ENCODE results near the gene FGF19. TPM values are rescaled to one million over a fixed set of nuclear protein-coding genes. Genes with fewer than 3 reads are reported as not detected.

FGF19 gene
- total RNA-seq, 1 donor from 2014 or later: not detected

DNA sequence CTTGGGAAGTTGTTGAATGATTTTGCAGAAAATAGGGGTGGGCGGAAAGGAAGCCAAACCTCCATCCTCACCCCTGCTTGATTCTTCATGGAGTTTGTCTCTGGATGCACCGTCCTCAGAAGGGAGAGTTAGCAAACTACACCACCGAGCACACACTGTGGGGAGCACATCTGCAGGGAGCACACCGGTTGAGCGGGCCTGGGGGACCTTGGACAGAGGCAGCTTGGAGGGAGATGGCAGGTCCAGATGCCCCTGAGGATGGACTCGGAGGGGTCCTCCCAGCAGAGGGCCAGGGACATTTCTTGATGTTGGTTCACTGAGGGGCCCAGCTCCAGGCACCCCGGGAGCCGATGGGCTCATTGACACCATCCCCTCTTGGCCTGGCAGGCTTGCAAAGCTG lies 15.1 kb upstream of the FGF19 start:
- DNase-seq (ENCODE audit: extremely low read depth, low read depth, low spot score): no peak

DNA sequence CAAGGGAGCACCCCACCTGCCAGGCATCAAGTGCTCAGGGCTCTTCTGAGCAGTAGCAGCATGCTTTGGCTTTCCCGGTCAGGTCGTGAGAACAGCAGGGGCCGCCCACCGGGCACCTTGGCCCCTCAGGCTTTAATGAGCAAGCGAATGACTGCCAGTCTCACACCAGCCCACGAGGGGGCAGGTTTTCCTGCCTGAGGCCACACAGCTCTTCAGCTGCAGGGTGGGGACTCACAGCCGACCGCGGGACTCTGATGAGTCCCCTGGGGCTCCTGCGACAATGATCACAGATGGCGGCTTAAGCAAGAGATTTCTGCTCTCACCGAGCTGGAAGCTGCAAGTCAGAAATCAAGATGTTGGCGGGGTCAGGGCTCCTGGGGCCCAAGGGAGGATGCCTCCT lies 14.3 kb upstream of the FGF19 start:
- no peak for DNase-seq (ENCODE audit: extremely low read depth, low read depth, low spot score)

DNA sequence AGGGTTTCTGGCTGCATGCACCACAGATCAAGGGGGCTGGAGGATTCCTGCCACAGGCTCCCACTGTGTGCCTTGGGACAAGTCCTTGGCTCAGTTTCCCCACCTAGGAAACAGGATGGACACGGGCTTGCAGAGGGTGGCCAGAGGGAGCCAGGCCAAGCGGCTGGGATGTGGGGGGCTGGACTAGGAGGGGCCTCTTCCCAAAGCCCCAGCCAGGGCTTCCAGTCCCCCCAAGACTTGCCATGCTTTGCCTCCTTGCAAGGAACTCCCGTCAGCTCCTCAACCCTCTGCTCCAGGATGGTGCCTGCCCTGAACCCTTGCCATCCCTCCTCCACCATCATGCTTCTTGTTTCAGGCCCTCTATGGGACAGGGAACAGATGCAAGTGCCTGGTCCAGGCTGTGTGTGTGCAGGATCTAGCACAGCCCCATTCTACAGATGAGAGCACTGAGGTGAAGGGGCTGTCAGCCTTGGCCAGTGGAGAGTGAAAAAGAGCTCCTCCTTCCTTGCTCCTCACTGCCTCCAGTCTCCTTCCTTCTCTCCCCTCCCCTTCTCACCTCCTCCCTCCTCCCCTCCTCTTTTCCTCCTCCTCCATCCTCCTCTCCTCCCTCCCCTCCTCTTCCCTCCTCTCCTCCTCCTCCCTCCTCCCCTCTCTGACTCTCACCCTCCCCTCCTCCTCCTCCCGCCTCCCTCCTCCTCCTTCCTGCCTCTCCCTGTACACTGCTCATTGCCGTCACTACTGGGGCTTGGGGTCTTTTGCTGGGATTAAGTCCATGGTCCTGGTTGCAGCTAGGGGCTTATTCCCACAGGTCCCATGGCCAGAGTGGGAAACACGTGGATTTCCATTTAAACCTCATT lies 13.3 kb upstream of the FGF19 start:
- no peak for DNase-seq (ENCODE audit: extremely low read depth, low read depth, low spot score)

DNA sequence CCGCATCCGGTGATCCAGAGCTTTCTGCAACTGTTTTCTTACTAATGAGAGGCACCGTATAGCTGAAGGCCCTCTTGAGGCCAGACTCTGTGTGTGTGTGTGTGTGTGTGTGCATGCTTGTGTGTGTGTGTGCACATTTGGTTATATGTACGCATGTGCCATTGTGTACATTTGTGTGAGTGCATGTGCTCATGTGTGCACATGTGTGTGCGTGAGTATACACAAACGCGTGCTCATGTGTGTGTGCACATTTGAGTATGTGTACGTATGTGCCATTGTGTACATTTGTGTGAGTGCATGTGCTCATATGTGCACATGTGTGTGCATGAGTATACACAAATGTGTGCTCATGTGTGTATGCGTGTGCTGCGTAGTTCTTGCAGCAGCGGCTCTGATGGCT lies 12.3 kb upstream of the FGF19 start:
- no peak for DNase-seq (ENCODE audit: extremely low read depth, low read depth, low spot score)

DNA sequence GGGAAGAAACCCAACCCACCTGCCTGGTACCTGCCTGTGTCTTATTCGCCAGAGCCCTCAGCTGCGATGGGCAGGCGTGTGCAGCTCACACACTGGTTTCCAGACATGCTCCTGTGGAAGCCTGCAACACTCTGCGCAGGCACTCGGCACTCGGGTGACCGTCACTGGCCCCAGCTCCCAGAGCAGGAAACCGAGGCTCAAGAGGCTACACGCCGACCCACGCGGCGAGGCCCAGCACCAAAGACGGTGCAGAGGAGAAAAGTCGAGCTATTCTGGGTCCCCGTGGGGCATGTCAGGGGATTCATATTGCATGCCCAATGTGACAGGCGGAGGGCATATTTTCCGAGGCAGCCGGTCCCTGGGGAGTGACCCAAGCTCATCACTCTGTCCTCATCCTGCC lies 11.6 kb upstream of the FGF19 start:
- no peak for DNase-seq (ENCODE audit: extremely low read depth, low read depth, low spot score)

DNA sequence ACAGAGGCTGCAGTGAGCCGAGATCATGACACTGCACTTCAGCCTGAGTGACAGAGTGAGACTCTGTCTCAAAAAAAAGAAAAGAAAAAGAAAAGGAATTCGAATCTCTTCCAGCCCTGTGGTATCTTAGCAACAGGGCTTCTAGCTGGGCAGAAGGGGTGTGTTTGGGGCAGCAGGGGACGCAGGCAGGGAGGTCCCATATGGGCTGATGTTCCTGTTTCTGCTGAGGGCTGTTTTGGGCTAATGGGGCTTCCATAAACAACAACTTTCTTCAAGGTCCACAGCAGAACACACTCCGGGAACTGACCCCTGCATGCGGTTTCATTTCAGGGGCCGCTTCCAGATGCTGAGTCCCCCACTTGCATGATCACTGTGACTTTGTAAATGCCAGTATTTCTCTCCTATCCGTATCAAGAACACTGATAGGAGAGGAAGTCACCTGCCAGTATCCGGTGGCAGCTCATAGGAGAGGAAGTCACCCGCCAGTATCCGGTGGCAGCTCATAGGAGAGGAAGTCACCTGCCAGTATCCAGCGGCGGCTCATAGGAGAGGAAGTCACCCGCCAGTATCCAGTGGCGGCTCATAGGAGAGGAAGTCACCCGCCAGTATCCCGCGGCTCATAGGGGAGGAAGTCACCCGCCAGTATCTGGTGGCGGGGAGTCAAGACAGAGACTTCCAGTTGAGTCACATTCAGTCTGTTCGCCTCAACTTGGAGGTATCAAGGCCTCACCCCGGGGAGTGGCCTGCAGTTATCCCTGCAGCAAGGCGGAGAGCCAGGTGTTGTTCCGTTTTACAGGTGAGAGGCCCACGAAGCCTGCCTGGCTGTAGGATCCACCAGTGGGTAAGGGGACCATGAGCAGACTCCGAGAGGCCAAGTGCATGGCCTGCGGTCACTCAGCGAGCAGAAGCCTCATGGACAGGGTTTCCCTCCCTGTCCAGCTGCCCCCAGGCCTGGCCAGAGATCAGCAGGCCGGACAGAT lies 8.3 kb upstream of the FGF19 start:
- DNase-seq (ENCODE audit: extremely low read depth, low read depth, low spot score): no peak

DNA sequence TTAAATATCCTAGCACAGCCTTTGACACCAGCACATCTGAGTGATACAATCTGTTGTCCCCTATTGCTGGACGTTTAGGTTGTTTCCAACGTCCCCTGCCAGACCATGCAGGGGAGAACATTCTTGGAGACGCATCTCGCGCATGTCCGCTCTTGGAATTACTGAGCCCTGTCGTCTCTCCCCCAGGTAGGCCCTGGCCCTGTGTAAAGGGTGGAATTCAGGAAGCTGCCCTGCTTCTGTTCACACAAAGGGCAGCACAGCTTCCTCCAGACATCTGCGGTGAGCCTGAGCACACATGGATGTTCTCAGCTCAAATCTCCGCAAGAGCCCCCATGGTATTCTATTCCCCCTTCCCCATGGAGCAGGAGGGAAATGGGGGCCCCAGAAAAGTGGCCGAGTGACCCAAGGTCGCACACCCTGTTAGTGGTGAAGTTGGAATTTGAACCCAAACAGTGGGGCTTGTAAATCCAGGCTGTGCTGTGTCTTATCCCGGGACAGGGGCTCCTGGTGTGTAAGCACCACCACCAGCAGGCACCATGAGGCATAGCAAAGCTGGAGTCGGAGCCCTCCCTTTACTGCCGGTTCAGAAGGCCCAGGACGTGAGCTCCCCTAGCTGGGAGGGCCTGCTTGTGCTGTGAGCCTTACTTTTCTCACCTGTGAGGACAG lies 5.0 kb upstream of the FGF19 start:
- no peak for DNase-seq (ENCODE audit: extremely low read depth, low read depth, low spot score)

DNA sequence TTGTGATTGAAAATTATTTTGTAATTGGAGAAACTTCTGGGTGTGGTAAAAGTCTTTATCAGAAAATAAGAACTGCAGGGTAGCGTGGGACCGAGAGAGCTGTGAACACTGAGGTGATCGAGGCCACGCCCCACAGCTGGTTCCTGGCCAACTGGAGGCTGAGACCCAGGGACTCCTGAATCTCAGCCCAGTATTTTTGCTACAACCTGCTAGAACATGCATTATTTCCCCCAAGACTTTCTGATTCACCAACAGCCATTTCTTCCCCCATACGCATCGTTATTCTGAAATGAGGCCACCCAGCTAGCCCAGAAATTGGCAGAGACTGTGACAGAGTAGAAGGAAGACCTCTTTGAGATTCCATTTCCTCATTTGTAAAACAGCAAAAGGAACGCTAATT lies 3.4 kb upstream of the FGF19 start:
- no peak for DNase-seq (ENCODE audit: extremely low read depth, low read depth, low spot score)

DNA sequence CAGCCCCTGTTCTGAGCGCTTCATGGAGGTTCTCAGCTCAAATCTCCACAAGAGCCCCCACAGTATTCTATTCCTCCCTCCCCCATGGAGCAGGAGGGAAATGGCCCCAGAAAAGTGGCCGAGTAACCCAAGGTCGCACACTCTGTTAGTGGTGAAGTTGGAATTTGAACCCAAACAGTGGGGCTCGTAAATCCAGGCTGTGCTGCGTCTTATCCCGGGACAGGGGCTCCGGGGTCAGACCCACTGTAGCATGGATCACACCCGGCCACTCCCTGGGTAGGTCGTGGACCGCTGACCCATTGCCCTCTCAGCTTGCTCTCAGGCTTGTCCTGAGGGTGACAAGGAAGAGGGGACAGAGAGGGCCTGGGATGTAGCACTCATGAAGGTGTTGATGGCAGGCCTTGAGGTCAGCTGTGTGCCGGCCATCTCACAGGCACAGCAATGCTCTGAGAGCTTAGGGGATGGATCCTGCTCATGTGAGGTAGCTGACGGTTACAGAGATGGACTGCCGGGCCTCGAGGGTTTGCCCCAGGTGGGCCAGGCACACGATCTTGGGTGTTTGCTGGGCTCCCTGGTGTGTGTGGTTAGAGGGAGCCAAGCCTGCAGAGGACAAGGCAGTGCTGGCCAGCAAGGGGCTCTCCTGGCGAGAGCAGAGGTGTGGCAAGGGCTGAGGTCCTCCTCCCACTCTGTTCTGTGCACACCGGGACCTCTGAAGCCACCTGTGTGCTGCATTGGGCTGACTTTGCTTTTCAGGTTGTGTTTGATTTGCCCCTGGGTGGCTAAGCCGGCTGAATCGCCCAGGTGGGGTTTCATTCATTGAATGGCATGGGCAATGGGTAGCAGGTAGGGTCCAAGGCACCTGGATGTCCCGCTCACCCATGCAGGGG lies 2.3 kb upstream of the FGF19 start:
- no peak for DNase-seq (ENCODE audit: extremely low read depth, low read depth, low spot score)

DNA sequence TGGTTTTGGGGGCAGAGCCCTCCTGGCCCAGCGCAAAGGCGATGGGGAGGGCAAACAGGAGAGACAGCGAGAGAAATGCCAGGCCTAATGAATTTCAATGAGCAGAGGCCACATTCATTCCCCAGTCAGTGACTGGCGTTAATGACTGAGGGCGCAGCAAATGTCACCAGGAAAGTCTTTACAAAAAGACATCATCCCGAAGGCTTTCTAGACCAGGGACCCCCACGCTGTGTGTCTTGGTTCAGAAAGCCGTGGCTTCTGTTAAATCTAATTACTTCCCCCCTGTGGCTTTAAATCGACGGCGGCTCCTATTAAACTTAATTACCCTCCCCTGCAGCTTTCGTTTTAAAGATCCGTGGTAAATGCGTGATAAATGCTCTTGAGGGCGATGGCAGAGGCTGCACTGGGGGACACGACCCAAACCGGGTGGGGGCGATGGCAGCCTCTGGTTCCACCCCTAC lies 1.6 kb upstream of the FGF19 start:
- DNase-seq (ENCODE audit: extremely low read depth, low read depth, low spot score): no peak

DNA sequence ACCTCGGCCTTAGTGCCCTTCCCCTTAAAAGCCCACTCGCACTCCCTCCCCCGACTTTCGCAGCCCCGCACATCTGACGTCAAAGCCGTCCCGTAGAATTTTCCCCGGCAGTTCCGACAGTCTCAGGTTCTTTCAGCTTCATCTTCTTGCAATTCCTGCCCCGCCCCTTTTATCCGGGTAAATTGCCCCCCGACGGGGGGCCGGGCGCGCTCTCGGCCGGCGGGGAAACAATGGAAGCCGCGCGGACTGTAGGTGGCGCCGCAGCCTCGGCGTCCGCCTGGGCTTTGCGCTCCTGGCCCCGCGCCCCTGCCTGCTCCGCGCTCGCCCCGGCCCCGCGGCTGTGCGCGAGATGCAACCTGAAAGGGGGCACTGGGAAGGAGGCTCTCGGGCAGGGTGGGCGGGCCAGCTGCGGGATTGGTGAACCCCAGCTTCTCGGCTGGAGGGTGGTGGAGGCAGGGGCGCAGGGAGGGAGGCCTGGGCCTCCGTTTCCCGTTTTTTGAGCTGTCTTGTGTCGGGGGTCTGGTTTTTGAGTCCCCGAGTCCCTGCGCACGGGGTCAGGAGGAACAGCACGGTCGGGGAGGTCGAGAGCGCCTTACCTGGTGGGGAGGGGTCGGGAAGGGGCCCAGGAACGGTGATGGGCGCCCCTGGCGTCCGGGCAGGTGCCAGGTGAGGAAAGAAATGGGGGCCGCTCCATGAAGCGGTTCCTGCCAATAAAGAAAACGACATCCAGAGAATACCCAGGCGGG lies 859 bp upstream of the FGF19 start:
- no peak for DNase-seq (ENCODE audit: extremely low read depth, low read depth, low spot score)

DNA sequence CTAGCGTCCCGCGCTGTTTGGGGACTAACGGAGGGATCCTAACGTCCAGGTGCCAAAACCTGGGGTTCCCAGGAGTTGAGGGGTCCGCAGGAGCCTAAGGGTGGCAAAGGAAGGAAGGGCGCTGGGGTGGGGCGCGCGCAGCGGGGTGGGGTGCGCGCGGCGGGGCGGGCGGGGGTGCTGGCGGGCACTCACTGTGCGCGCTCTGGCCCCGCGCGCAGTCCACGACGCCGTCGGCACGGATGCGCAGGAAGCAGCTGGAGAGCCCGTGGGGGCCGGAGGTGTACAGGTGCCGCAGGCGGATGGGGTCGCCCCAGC lies 412 bp downstream of the FGF19 start:
- DNase-seq (ENCODE audit: extremely low read depth, low read depth, low spot score): no peak

DNA sequence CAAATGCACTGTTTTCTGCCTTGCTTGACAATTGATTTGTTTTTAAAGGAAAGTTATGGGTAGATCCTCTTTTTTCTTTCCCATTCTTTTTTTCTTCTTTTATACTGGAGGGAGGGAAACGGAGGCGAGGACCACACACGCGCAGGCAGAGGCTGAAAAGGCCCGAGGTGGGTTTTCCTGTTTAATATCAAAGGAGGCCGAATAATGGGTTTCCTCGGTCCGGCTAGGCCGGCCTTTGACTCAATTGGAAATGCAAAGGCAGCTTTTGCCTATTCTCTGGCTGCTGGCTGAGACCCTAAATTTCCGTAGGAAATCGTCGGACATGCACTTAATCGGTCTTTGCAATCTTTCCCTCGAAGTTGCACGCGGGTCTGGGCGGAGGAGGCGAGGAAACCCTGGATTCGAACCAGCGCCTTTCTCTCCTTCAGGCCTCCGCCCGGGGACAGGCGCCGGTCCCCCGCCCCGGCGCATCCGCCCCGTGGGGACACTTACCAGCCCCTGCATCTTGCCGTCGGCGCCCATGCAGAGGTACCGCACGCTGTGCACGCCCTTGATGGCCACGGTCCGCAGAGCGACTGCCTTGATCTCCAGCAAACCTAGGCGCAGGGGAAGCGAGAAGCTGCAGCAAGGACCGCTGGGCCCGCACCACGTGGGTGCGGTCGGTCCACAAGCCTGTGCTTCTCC lies 911 bp downstream of the FGF19 start:
- no peak for DNase-seq (ENCODE audit: extremely low read depth, low read depth, low spot score)

DNA sequence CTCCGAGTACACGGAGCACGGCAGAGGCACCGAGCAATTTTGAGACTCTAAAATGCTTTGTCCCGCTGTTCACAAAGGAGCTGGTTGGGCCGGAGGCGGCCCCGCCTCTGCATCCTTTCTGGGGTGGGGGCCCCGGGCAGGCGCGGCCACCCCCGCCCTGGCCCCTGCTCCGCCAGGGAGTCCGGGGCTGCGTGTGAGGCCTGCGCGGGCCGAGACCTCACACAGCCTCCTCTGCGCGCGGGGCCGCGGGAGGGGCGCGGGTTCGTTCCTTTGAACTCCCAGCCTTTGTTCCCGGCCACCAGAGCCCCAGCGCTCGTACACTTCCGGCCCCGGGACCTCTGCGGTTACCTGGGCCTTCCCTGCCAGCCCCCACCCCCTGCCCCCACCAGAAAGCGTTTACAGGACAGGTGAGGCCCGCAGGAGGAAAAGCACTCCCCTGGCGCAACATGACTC lies 1.6 kb downstream of the FGF19 start:
- DNase-seq (ENCODE audit: extremely low read depth, low read depth, low spot score): no peak

DNA sequence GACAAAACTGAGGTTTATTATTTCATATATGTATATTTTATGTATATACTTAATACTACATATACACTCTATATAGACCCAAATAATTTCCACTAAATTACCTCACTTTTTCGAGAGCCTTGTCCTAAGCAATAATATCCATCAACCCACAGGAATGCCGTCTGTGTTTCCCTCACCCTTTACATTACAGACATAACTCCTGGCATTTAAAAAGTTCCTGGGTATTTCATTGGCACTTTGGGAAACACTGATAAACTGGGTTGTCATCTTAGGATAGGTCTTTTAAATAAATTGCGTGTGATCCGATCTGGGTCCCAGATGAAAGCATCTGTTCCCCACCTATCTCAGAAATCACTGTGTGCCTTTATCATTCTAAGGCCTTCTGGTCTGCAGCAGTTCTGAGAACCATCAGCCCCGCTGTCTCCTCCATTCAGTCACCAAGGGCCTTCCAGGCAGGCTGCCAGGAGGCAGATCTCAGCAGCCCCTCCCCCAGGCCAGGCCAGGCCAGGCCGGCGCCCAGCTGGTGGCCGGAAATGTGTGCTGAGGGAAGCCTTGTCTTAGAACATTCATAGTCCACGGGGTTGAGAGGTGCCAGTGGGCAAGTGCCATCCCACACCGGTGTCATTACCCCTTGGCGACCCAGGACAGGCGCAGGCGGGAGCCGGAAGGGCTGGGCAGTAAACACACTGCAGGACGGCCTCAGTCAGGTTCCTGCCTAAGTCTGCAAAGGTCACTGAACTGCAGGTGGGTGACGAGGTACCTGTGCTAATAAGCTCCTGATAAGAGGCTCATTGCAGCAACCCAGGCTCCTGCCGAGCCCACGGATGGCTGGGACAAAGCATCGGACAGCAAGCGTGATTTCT lies 3.3 kb downstream of the FGF19 start:
- DNase-seq (ENCODE audit: extremely low read depth, low read depth, low spot score): no peak

DNA sequence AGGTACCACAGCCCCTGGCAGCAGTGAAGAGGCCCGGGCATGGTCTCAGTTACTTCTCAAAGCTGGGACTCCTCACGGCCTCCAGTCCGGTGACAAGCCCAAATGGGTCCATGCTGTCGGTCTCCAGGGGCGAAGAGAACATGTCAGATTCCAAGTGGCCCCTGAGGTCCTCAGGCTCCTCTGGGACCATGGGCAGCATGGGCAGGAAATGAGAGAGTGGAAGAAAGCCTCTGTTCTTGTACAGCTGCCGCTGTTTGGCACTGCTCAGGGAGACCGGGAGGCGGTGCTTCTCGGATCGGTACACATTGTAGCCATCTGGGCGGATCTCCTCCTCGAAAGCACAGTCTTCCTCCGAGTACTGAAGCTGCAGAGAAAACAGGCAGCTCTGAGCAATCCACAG lies 4.6 kb downstream of the FGF19 start:
- DNase-seq (ENCODE audit: extremely low read depth, low read depth, low spot score): no peak

DNA sequence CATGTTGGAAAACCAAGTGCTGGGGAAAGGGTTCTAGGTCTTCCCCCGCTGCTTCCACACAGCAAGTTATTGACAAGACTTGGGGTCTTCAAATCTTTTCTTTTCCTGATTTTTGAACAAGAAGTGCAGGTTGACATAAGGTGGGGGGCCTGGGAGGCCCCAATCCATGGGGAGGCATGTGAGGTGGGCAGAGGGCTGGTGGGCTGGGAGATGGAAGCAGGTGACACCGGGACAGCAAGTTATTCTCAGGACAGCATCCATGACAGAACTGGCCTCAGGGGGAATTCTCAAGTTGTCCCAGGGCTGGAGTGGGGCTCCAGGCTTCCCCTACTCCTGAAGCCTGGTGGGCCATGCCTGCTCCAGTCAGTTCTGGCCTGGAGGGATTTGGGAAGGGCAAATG lies 5.5 kb downstream of the FGF19 start:
- no peak for DNase-seq (ENCODE audit: extremely low read depth, low read depth, low spot score)

DNA sequence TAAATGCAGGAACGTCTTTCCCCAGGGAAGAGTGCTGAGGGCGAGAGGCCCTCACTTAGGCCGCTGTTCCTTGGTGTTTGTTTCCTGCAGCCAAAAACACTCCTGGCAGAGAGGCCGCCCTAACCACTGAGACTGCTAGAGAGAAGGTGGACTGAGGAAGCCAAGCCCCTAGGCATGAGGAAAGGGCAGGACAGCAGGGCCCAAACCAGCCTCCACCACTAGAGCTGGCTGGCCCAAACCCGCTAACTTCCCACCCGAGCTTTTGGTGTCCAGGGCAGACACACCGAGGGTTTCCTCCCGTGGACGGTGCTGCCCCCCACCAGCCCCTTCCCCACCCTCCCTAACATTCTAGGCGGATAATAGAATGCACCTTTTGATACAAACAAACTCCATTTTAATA lies 6.0 kb downstream of the FGF19 start:
- no peak for DNase-seq (ENCODE audit: extremely low read depth, low read depth, low spot score)

Measured in glomerular endothelial cell (primary cell).